GM18867 (cell line): ENCODE measurements around the gene SPECC1L.

Source experiments
- ATAC-seq: cut with Tn5 transposase; IDR thresholded peaks from one replicate; pipeline ENCODE4 v1.9.1; 2021; ENCODE audit warnings: mild to moderate bottlenecking, moderate library complexity; ENCODE audit not compliant: unreplicated experiment

SPECC1L gene

GRCh38 chr22:24411256-24412004, 140.8 kb downstream of the SPECC1L start:
- no peak for ATAC-seq

GRCh38 chr22:24412274-24412673, 141.6 kb downstream of the SPECC1L start:
- ATAC-seq, result no peak

GRCh38 chr22:24413271-24413670, 142.6 kb downstream of the SPECC1L start:
- ATAC-seq, result no peak

GRCh38 chr22:24413736-24414385, 143.2 kb downstream of the SPECC1L start:
- ATAC-seq, result no peak

GRCh38 chr22:24414523-24414922, 143.9 kb downstream of the SPECC1L start:
- ATAC-seq, result no peak

- no peak for ATAC-seq
Observed at GRCh38 chr22:24414984-24415945, 144.6 kb downstream of the SPECC1L start.

GRCh38 chr22:24416095-24416494, 145.5 kb downstream of the SPECC1L start:
- ATAC-seq, result no peak

GRCh38 chr22:24416611-24417010, 146.0 kb downstream of the SPECC1L start:
- no peak for ATAC-seq

- ATAC-seq, result no peak
Observed at GRCh38 chr22:24417200-24417599, 146.6 kb downstream of the SPECC1L start.

GRCh38 chr22:24417901-24418641, 147.4 kb downstream of the SPECC1L start:
- no peak for ATAC-seq

GRCh38 chr22:24418786-24419474, 148.3 kb downstream of the SPECC1L start:
- ATAC-seq, result no peak

GRCh38 chr22:24419475-24419850, 148.8 kb downstream of the SPECC1L start:
- no peak for ATAC-seq

GRCh38 chr22:24420072-24420976, 149.7 kb downstream of the SPECC1L start:
- ATAC-seq, result no peak

- no peak for ATAC-seq
Observed at GRCh38 chr22:24420977-24421343, 150.3 kb downstream of the SPECC1L start.

- ATAC-seq, result no peak
Observed at GRCh38 chr22:24421428-24421931, 150.8 kb downstream of the SPECC1L start.

- no peak for ATAC-seq
Observed at GRCh38 chr22:24422102-24422665, 151.6 kb downstream of the SPECC1L start.

GRCh38 chr22:24423519-24424000, 152.9 kb downstream of the SPECC1L start:
- ATAC-seq, result no peak
